ENCODE measurements around the gene KRTAP10-7. TPM values are rescaled to one million over a fixed set of nuclear protein-coding genes. Genes with fewer than 3 reads are reported as not detected.
"Not testable (repeated sequence)": the region's sequence is repeated elsewhere in the genome, so short reads cannot be mapped to it uniquely, and the experiment has no call there.

The KRTAP10-7 gene
- not detected for total RNA-seq

- ATAC-seq (ENCODE audit: insufficient number of reproducible peaks, low FRiP score, low read depth); H3K27me3 ChIP-seq (replicated peaks; ENCODE audit: insufficient read depth); H3K4me1 ChIP-seq (ENCODE audit: control insufficient read depth in 1 of 2, low read depth in 2 of 2); H3K27ac ChIP-seq; H3K9me3 ChIP-seq; DNase-seq (ENCODE audit: low spot score); H3K36me3 ChIP-seq; H3K4me3 ChIP-seq: not testable (repeated sequence)
Measured at GRCh38 chr21:44600118-44600978, at the start of gene KRTAP10-7. Gene KRTAP10-7 (plus strand): TSS chr21:44600597. CDS start chr21:44600622, 25 bp downstream.

- H3K4me1 ChIP-seq (ENCODE audit: control insufficient read depth in 1 of 2, low read depth in 2 of 2), result no peaks in the 10 kb centered on the region
- H3K36me3 ChIP-seq, result no peaks in the 10 kb centered on the region
- TF ChIP-seq, protein P1, sequence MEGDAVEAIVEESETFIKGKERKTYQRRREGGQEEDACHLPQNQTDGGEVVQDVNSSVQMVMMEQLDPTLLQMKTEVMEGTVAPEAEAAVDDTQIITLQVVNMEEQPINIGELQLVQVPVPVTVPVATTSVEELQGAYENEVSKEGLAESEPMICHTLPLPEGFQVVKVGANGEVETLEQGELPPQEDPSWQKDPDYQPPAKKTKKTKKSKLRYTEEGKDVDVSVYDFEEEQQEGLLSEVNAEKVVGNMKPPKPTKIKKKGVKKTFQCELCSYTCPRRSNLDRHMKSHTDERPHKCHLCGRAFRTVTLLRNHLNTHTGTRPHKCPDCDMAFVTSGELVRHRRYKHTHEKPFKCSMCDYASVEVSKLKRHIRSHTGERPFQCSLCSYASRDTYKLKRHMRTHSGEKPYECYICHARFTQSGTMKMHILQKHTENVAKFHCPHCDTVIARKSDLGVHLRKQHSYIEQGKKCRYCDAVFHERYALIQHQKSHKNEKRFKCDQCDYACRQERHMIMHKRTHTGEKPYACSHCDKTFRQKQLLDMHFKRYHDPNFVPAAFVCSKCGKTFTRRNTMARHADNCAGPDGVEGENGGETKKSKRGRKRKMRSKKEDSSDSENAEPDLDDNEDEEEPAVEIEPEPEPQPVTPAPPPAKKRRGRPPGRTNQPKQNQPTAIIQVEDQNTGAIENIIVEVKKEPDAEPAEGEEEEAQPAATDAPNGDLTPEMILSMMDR (IDR thresholded peaks at IDR 0.05), result no peak
- ATAC-seq (ENCODE audit: insufficient number of reproducible peaks, low FRiP score, low read depth), result no peak
- DNase-seq (ENCODE audit: low spot score), result no peak
- no peaks in the 10 kb centered on the region for H3K9me3 ChIP-seq
- H3K27ac ChIP-seq, result no peak overlapping the region
- H3K27me3 ChIP-seq (replicated peaks; ENCODE audit: insufficient read depth), result no peaks in the 10 kb centered on the region
- H3K4me3 ChIP-seq, result no peak overlapping the region
Measured at GRCh38 chr21:44550807-44551206, 49.6 kb upstream of the KRTAP10-7 start.

DNA sequence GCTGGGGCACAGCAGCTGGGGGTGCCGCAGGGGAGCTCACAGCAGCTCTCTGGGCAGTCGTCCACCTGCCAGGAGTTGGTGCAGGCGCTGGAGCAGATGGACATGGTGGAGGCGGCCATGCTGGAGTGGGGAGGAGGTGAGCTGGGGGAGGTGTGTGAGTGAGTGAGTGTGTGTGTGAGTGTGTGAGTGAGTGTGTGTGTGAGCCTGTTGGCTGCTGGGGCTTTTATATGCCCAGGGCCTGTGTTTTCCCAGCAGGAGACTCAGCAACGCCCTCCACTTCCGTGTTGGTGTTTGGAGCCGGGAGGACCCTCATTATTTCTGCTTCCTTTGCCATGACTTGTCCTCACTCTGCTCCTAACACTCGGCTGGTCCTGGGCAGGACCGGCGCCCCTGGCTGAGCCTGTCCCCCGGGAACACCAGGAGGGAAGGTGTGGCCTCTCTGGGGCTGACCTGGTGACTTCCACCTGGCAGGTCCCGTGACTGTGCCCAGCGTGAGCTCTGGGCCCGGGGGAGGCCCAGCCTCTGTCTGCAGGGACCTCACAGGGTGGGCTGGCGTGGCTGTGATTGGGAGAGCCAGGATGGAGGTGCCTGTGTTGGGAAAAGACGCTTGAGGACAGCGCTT, 48.9 kb upstream of the KRTAP10-7 start, which contains the start of gene KRTAP10-2:
Gene KRTAP10-2 (minus strand): TSS at position 166 of the 622 bp plus-strand sequence. CDS start 47 bp downstream, at position 119.
- no peaks in the 10 kb centered on the region for H3K4me1 ChIP-seq (ENCODE audit: control insufficient read depth in 1 of 2, low read depth in 2 of 2)
- no peak within 1 kb of the TSS for H3K4me3 ChIP-seq
- H3K36me3 ChIP-seq, result no peaks in the 10 kb centered on the region
- no peaks in the 10 kb centered on the region for H3K27me3 ChIP-seq (replicated peaks; ENCODE audit: insufficient read depth)
- TF ChIP-seq, protein P1 (IDR thresholded peaks at IDR 0.05), result no peak
- ATAC-seq (ENCODE audit: insufficient number of reproducible peaks, low FRiP score, low read depth), result no peak
- no peak within 1 kb of the TSS for H3K27ac ChIP-seq
- no peaks in the 10 kb centered on the region for H3K9me3 ChIP-seq
- no peak for DNase-seq (ENCODE audit: low spot score)

- Histone ChIP-seq H3K27me3 (replicated peaks; ENCODE audit: insufficient read depth) (no peaks in the 10 kb centered on the region), H3K4me1 (ENCODE audit: control insufficient read depth in 1 of 2, low read depth in 2 of 2) (no peaks in the 10 kb centered on the region), H3K36me3 (no peaks in the 10 kb centered on the region), H3K27ac (no peak overlapping the region), H3K9me3 (no peaks in the 10 kb centered on the region), H3K4me3 (no peak overlapping the region)
- TF ChIP-seq, protein P1 (IDR thresholded peaks at IDR 0.05), result no peak
- no peak for DNase-seq (ENCODE audit: low spot score)
- ATAC-seq (ENCODE audit: insufficient number of reproducible peaks, low FRiP score, low read depth), result no peak
Measured at GRCh38 chr21:44552136-44552535, 48.3 kb upstream of the KRTAP10-7 start.

- TF ChIP-seq, protein P1 (IDR thresholded peaks at IDR 0.05), result no peak
- no peak for DNase-seq (ENCODE audit: low spot score)
- Histone ChIP-seq H3K4me3 (no peak overlapping the region), H3K36me3 (no peaks in the 10 kb centered on the region), H3K4me1 (ENCODE audit: control insufficient read depth in 1 of 2, low read depth in 2 of 2) (no peaks in the 10 kb centered on the region), H3K27ac (no peak overlapping the region), H3K27me3 (replicated peaks; ENCODE audit: insufficient read depth) (no peaks in the 10 kb centered on the region), H3K9me3 (no peaks in the 10 kb centered on the region)
- no peak for ATAC-seq (ENCODE audit: insufficient number of reproducible peaks, low FRiP score, low read depth)
Measured at GRCh38 chr21:44552681-44553080, 47.7 kb upstream of the KRTAP10-7 start.
